ENCODE results near the gene RANGAP1. TPM values are rescaled to one million over a fixed set of nuclear protein-coding genes. Genes with fewer than 3 reads are reported as not detected.

RANGAP1 gene
- total and polyA plus RNA-seq, 2 of the 8 experiments (the other 6 are each of a cell fraction or from before 2014, with no cell fraction given), result 121 to 171 TPM

DNA sequence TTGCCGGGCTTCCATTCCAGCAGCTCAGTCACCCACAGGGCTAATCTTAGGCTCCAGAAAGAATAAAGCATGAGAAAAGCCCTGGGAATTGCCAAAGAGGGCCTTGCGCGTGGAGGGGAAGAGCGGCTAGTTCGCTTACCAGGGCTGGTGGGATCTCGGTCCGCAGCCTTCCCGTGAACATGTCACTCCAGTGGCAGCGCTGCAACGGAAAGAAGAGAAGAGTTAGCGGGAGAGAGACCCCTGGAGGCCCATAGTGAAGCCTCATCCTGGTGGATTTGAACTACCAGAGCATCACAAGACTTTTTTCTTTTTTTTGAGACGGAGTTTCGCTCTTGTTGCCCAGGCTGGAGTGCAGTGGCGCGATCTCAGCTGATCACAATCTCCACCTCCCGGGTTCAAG is 18.0 kb downstream of the RANGAP1 start:
- peaks cover 8 to 16% of the 10 kb centered on the region in 2 experiments for H4K20me1 ChIP-seq (replicated peaks in 1 of 2; ENCODE audit: control insufficient read depth in 1 of 2, insufficient read depth in 2 of 2, low read length in 2 of 2)
- no peak for FAIRE-seq
- H3K4me1 ChIP-seq (replicated peaks in 1 of 4; ENCODE audit: control insufficient read depth in 3 of 4, insufficient read depth in 4 of 4, low read length in 3 of 4), result no peaks in the 10 kb centered on the region
- H3K23ac ChIP-seq (ENCODE audit: insufficient read length), result no peak overlapping the region
- H2BK120ac ChIP-seq (replicated peaks; ENCODE audit: low read depth, low read length), result no peak overlapping the region
- WGBS, 2 experiments (ENCODE audit: extremely low coverage in 1 of 2, insufficient coverage in 1 of 2, insufficient read length in 1 of 2, insufficient replicate concordance in 2 of 2, low coverage in 1 of 2, low lambda C conversion rate in 2 of 2, missing lambda C conversion rate in 1 of 2), result 91% methylated on average over 16 of the region's 16 CpGs; no CpG with 5 or more reads in 1 of the 2 experiments
- H3K23me2 ChIP-seq (ENCODE audit: low read depth, low read length), result no peaks in the 10 kb centered on the region; the same call in 1 of the 2 replicates
- POLR2A ChIA-PET (ENCODE audit: partially characterized antibody), result interaction anchor here (0.7 to 4.6 kb wide), 4 partner anchors 9 to 48 kb away, joined by 3 to 28 read pairs (median 4); no protein-coding TSS in a partner anchor
- H3K79me1 ChIP-seq (ENCODE audit: low read depth, low read length), result peaks cover 5% of the 10 kb centered on the region; the same call in 1 of the 2 replicates
- peaks cover 45 to 82% (median 73%) of the 10 kb centered on the region in 4 experiments for H3K36me3 ChIP-seq (ENCODE audit: control insufficient read depth in 2 of 4, insufficient read depth in 4 of 4, low read length in 3 of 4)
- TF ChIP-seq TBP (IDR thresholded peaks at IDR 0.05; ENCODE audit: low read depth, low read length) (no peak), BRCA1 (IDR thresholded peaks at IDR 0.05; ENCODE audit: low read depth, low read length) (no peak), TAF1 (IDR thresholded peaks at IDR 0.05; ENCODE audit: low read depth, low read length) (no peak), CREB1 (IDR thresholded peaks at IDR 0.05) (no peak), BCL11A (IDR thresholded peaks at IDR 0.05; ENCODE audit: low read depth in 2 of 2, low read length in 2 of 2) (no peak), TEAD4 (IDR thresholded peaks at IDR 0.05; ENCODE audit: low read depth, low read length) (no peak), HDAC6 (IDR thresholded peaks at IDR 0.05; ENCODE audit: low read depth, low read length) (no peak), SAP30 (IDR thresholded peaks at IDR 0.05; ENCODE audit: insufficient read depth, insufficient replicate concordance, low read length) (no peak), GTF2F1 (IDR thresholded peaks at IDR 0.05; ENCODE audit: borderline replicate concordance, low read depth, low read length) (no peak), KDM5A (IDR thresholded peaks at IDR 0.05; ENCODE audit: low read length) (no peak)
- no peak overlapping the region for H2BK20ac ChIP-seq (ENCODE audit: low read length)
- no peaks in the 10 kb centered on the region for H3K27me3 ChIP-seq (replicated peaks in 1 of 4; ENCODE audit: control insufficient read depth in 3 of 4, extremely low read depth in 1 of 4, insufficient read depth in 3 of 4, low read length in 3 of 4)
- no peak overlapping the region for H3K18ac ChIP-seq (ENCODE audit: extremely low read depth, low read length)
- no peak overlapping the region for H2AK5ac ChIP-seq (ENCODE audit: low read depth, low read length)
- H3K4ac ChIP-seq (replicated peaks; ENCODE audit: insufficient read length, low read depth, low read length), result no peak overlapping the region
- CTCF ChIA-PET (ENCODE audit: partially characterized antibody), result no interaction called here
- H3K9me3 ChIP-seq (ENCODE audit: insufficient read depth in 2 of 2, low read depth in 1 of 2, low read length in 1 of 2), result no peaks in the 10 kb centered on the region
- no peak overlapping the region for H3K9ac ChIP-seq (replicated peaks in 1 of 4; ENCODE audit: extremely low read depth in 1 of 4, low read depth in 3 of 4, low read length in 3 of 4)
- no peak overlapping the region for H2AFZ ChIP-seq (ENCODE audit: low read length)
- H3K27ac ChIP-seq (ENCODE audit: low read depth, low read length), result no peak overlapping the region
- H2BK15ac ChIP-seq (ENCODE audit: low read length), result no peak overlapping the region
- no peaks in the 10 kb centered on the region for H3K79me2 ChIP-seq (ENCODE audit: control insufficient read depth in 1 of 2, insufficient read depth in 2 of 2, low read length in 2 of 2)
- no peak overlapping the region for H3K14ac ChIP-seq (ENCODE audit: insufficient read length)
- H4K91ac ChIP-seq (replicated peaks; ENCODE audit: insufficient read length, low read length), result no peak overlapping the region
- no peak overlapping the region for H3K4me3 ChIP-seq (ENCODE audit: extremely low read depth in 1 of 4, insufficient read depth in 2 of 4, low read depth in 3 of 4, low read length in 4 of 4)
- no peak overlapping the region for H3K56ac ChIP-seq (replicated peaks; ENCODE audit: insufficient read length, low read depth, low read length)
- no peak for DNase-seq (ENCODE audit: low read depth in 1 of 2, low spot score in 2 of 2)
- H4K8ac ChIP-seq (ENCODE audit: extremely low read depth, insufficient read depth, low read length), result no peak overlapping the region
- no peak overlapping the region for H4K5ac ChIP-seq (ENCODE audit: insufficient read length, low read depth, low read length)
- H3K4me2 ChIP-seq (ENCODE audit: insufficient read depth in 1 of 2, low read depth in 2 of 2, low read length in 2 of 2), result no peak overlapping the region
- H2BK5ac ChIP-seq (ENCODE audit: low read depth, low read length), result no peak overlapping the region
- no peak overlapping the region for H2BK12ac ChIP-seq (ENCODE audit: low read depth, low read length)
